ENCODE measurements around the gene MED12L.
"Not testable (repeated sequence)": the region's sequence is repeated elsewhere in the genome, so short reads cannot be mapped to it uniquely, and the experiment has no call there.

The MED12L gene

DNA sequence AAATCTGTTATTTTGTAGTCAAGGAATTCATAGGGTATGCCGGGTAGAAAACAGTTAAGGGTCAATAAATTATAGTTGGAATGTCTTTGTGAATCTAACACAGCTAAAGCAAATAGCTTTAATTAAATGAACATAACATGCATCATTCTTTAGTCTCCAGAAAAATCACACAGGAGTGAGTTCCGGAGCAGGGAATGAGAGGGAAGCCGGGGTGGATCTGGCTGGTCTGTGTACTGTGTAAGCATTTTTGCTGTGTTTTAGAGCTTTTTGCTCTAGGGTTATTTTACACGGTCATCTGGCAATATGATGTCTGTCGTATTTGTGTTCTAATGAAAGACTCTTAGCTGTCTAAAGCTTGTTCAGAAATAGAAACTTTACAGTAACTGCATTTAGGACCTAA is 57.5 kb downstream of the MED12L start:
- no peak for DNase-seq (ENCODE audit: low spot score)
- FAIRE-seq: no peak

DNA sequence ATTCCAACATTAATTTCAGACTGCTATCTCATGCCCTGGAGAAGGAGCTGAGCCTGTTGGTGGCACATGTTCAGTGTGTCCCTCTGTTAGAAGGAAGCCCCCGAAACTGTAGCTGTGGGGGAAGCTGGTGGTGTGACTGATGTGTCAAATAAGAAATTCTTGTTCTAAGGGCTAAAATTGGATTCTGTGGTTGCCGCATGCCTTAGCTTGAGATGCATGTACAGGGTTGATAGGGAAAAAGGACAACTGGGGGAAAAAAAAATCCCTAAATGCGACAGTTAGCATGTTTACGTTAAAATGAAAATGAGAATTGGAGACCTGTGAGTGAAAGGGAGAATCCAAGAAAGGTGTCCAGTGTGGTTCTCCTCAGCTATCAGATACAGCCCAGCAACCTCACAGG is 58.6 kb downstream of the MED12L start:
- FAIRE-seq (no peak), DNase-seq (ENCODE audit: low spot score) (no peak)

DNA sequence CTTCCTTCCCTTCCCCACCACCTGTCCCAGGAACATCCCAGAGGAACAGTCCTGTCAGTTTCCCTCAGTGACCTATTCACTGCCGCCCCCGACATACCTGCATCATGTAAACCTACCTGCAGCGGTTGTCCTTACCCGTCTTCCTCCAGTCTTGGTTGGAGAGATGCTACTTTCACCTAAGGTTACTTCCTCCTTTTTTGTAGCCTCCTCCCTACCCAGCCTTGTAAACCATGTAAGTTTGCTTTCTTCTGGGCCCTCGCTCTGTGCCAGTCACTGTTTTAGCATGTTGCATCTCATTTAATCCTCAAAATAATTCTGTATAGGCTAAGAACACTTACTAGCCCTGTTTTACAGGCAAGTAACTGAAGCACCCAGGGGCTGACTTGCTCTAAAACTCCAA is 59.3 kb downstream of the MED12L start:
- FAIRE-seq: no peak

DNA sequence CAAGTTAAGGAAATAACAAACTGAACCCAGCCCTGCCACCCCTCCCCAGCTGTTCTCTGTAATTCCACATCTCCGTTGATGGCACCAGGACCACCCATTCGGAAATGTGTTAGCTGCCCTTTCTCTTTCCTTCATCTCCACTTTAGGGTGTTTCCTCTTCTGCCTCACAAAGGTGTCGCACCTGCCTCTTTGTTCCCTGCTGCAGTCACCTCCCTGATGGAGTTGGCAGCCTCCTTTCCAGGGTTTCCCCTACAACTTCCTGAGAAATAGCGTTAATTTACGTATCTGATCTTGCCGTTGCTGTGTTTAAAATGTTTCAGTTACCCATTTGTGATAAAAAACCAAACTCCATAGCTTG is 60.2 kb downstream of the MED12L start:
- DNase-seq (ENCODE audit: low spot score) (no peak), FAIRE-seq (no peak)

More for the DNA sequence above, 59.3 kb downstream of the MED12L start:
- no peak for DNase-seq (ENCODE audit: low spot score)

DNA sequence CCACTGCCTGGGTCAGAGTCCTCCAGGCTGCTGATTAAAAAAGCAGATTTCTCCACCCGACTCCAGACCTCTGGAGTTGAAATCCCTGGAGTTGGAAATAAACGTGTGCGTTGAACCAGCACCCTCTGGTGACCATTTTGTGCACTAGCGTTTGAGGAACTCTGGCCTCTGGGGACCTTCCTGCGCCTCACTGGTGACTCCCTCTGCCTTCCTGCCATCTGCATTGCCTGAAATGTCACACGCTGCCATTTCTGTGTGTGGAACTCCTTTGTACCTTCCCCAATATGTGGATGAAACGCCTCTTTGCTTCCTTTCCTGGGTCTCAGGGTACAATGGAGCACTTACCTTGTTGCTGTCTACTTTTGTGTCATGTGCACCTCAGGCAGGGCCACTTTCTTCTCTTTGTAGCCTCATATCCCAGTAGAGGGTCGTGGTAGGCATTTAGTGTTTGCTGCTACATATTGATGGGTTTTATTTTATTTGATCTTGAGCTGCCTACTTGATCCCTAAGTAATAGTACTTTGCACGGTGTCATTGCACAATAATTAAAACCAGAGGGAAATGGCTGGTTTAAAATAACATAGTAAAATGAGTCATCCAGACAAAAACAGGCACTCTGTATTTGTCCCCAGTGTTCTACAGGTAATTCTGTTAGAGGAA is 60.7 kb downstream of the MED12L start:
- peak; percentile 64 for DNase-seq (ENCODE audit: low spot score)
- no peak for FAIRE-seq

DNA sequence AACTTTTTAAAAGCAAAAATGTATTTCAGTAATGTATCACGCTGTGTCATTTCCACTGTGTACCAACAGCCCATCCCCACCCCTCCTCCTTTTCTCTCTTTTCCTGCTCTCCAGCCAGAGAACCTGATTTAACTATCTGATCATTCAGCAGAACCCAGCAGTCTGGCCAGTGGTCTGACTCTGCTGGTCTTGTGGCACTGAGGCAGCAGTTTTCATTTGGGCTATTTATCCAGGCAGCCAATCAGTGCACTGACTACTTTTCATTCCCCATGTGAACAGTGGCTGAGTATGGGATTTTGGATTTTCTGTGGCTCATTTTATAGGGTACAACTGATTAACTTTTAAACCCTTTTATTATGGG is 61.2 kb downstream of the MED12L start:
- FAIRE-seq: no peak
- DNase-seq (ENCODE audit: low spot score): no peak

DNA sequence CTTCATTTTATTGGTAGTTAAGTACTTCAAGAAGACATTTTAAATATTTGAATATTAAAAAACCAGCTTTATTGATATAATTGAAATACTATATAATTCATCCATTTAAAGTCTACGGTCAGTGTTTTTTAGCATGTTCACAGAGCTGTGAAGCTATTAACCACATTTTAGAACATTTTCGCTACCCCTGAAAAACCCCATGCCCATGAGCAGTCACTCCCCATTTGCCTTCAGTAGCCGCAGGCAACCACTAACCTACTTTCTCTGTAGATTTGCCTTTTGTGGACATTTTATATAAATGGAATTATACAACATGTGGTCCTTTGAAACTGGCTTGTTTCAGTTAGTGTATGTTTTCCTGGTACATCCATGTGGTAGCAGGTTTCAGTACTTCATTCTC is 61.8 kb downstream of the MED12L start:
- DNase-seq (ENCODE audit: low spot score): no peak

DNA sequence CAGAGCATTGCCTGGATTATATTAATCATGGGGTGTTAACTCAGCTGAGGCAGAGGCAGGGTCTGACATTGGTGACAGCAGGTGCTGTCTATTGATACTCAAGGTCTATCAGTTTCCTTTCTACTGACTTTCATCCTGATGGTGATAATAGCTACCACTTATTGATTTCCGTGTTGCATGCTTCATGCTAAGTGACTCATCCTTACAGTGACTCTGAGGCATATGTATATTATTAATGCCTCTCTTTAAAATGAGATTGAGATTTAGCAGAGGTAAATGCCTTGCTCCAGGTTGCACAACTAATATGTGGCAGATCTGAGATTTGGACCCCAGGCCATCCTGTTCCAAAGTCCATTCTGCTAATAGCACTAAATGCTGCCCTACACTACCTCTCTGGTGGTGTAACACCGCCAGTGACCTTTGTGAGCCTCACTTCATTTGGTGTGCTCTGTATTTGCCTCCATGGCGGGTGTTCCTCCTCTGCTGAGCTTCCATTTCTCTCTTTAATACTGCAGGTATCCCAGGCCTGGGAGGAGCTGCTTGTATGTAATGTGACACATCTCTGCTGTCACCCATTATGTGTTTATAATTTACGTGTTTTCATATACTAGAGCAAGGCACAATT is 67.1 kb downstream of the MED12L start:
- no peak for DNase-seq (ENCODE audit: low spot score)
- no peak for FAIRE-seq

More for the DNA sequence above, 61.8 kb downstream of the MED12L start:
- FAIRE-seq: no peak

DNA sequence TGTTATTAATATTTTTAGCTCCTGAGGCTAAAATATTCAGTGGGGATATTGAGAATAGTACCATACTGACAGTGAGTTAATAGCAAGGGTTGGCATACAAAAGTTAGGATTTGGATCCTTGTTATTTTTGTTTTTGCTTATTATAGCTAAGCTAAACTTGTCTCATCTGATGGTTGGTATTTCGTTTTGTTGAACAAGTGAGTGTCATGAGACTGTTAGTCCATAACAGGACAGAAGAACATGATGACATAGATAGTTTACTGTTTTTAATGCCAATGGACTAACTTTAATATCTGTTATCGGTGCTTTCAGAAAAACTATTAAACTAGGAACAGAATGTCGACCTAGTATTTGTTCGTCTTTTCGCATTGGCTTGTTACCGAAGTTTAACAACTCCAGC is 69.1 kb downstream of the MED12L start:
- FAIRE-seq: no peak

DNA sequence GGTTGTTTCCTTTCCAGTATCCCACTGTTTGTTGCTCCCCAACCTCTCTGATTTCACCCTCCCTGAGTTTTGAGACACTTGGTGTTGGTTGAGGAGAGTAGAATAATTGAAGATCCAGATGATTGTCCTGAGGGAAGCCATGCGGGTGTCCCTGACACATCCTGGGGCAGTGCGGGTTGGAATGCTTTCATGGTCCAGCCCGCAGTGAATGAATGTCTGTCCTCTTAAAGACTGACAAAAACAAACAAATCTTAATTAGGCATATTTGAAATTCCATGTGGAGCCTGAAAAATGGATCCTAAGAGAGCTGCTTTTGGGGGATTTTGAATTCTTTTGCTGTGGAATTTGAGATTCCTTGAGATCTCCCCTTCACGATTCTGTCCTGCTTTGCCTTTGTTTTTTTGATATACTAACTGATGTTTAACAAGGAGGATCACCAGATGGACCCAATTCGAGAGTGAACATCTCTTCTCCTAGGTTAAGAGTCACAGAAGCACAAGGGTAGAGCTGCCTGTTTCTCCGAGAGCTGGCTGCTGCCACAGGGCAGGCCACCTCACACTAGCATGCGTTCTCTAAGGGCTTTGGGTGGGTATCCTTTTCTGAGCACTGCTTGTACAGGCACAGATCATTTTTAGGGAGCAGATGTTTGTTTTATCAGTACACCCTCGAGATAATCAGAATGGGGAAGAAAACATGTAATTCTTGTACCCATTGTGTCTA is 70.1 kb downstream of the MED12L start:
- DNase-seq (ENCODE audit: low spot score): no peak
- FAIRE-seq: no peak

More for the DNA sequence above, 69.1 kb downstream of the MED12L start:
- DNase-seq (ENCODE audit: low spot score): no peak

DNA sequence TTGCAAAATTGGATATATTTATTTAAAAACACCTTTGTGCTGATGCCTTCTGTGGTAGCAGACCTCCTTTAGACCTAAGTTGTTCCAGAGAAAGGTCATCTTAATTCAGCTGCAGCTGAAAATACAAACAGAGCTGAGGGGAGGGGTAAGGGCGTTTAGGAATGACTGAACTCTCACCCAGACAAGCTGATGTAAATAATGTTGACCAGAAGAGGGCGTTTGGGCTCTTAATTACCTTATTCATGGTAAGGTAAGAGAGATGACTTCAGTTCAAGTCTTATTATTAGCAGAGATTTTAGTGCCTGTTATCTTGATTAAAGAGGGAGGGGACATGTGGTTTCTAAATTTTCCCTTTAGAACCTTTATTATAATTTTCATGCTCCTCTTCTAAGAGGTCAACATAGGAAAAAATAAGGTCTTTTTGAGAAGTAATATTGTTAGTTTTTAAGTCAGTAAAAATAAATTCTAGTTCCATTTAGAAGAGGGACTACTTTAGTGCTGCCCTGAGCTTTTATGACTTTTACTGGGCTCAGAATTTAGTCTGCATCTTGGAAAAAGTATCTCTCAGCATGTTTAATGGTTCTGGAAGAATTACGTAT is 71.3 kb downstream of the MED12L start:
- DNase-seq (ENCODE audit: low spot score) (peak; percentile 43), FAIRE-seq (no peak)

DNA sequence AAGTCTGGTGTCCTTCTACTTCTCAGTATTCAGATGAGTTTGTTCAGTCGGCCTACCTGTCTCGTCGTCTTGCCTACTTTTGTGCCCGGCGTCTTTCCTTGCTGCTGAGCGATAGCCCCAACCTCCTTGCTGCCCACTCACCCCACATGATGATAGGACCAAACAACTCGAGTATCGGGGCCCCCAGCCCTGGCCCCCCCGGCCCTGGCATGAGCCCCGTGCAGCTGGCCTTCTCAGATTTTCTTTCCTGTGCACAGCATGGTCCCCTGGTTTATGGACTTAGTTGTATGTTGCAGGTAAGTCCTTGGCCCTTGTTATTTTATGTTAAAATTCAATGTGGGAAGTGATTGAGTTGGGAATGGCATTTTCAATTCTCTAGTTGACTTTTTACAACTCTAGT is 74.3 kb downstream of the MED12L start:
- DNase-seq (ENCODE audit: low spot score): no peak

DNA sequence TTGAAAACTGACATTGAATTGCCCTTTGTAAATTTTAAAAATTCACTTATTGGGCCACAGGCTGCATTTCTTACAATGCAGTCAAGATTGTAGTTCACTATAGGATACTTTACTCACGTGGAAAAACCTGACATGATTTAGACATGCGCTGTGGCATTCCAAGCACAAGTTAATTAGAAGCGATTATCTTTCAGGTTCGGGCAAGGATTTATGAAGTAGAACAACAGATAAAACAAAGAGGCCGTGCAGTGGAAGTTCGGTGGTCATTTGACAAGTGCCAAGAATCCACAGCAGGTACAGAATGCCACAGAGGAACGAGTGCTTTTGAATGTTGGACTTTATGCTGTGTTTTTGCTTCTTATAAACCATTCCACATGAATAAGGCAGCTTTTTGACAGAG is 79.8 kb downstream of the MED12L start:
- FAIRE-seq: no peak

More for the DNA sequence above, 74.3 kb downstream of the MED12L start:
- no peak for FAIRE-seq

DNA sequence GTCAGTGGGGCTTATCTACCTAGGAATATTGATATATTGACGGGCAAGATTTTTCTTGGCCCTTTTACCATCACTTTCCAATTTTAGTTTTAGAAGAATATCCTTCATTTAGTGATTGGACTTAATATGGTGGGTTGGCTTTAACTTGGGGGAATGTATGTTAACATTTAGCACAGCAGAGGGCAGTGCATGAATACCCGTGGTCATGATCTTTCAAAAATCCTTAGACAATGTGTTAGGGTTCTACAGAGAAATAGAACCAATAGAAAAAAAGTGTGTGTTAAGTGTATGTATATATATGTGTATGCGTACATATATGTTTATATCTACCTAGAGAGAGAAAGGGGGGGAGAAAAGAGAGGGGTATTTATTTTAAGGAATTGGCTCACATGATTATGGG is 80.7 kb downstream of the MED12L start:
- DNase-seq (ENCODE audit: low spot score): no peak
- FAIRE-seq: no peak

More for the DNA sequence above, 79.8 kb downstream of the MED12L start:
- no peak for DNase-seq (ENCODE audit: low spot score)

DNA sequence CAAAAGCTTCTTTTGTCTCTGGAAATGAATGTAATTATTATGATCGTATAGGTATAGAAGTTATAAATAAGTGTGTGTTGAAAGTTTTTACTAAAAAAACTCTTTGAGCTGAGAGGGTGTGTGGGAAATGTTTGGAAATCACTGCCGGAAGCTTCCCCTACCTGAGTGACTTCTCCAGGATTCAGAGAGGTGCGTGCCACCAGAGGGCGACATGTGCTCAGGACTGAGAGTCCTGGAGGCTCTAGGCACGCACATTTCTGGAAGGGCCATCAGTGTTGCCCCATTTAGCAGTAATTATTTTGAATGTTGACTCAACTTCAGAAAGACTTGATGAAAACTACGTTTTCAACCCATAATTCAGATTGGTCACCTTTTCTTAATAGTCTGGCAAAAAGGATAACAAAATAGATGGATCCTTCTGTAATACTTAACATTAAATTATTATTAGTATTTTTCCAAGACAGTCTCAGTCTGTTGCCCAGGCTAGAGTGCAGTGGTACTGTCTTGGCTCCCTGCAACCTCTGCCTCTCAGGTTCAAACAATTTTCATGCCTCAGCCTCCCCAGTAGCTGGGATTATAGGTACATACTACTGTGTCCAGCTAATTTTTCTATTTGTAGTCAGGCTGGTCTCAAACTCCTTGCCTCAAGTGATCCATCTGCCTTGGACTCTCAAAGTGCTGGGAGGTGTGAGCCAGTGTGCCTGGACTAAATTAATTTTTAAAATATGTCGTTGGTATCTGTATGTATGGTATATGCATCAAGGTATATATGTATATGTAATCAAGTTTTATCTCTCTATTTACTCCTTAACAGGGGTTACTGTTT is 83.0 kb downstream of the MED12L start:
- FAIRE-seq: no peak
- peak; percentile 55 for DNase-seq (ENCODE audit: low spot score)

DNA sequence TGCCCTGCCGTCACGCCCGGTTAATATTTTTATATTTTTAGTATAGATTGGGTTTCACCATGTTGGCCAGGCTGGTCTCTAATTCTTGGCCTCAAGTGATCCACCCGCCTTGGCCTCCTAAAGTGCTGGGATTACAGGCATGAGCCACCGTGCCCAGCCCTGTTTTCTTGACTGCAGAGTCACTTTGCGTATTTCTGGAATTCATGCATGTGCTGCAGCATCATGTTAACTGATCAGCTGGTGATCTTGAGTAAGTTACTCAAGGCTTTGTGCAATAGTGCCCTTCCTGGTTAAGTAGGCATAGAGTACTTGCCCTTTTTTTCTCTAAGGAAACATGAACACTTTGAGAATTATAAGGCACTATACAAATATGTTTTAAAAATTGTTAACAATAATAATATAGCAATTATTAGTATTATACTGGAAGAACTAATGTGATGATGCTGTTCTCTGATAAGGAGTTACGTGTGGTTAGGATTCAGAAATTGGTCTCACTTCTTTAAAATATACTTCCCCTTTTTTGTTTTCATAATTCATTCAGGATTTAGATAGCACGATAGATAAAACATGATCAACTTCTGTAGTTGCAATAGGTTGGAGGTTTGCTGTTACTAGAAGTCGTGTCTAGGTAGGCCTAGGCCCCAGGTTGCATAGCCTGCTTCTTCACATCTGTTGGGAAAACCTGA is 83.9 kb downstream of the MED12L start:
- DNase-seq (ENCODE audit: low spot score): no peak
- no peak for FAIRE-seq

DNA sequence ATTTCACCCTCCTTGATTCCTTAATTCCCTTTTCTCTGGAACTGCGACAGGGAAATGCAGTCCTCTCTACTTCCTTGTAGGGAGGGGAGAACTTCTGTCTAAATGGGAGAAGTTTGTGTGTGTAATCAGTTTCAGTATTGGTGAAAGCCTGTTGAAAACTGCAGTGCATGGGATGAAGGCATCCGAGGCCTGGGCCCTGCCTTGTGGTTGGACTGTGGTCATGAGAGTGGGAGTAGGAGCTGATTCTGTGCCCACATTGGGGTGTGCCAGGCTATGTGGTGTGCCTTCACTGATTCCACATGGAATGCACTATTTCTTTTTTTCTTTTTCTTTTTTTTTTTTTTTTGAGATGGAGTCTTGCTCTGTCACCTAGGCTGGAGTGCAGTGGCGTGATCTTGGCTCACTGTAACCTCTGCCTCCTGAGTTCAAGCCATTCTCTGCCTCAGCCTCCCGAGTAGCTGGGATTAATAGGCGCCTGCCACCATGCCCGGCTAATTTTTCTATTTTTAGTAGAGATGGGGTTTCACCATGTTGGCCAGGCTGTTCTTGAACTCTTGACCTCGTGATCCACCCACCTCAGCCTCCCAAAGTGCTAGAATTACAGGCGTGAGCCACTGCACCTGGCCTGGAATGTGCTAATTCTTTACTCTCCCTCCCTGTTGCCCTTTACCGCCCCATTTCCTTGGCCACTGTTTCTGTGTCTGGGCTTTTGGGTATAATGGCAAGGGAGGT is 84.7 kb downstream of the MED12L start:
- FAIRE-seq: not testable (repeated sequence)

DNA sequence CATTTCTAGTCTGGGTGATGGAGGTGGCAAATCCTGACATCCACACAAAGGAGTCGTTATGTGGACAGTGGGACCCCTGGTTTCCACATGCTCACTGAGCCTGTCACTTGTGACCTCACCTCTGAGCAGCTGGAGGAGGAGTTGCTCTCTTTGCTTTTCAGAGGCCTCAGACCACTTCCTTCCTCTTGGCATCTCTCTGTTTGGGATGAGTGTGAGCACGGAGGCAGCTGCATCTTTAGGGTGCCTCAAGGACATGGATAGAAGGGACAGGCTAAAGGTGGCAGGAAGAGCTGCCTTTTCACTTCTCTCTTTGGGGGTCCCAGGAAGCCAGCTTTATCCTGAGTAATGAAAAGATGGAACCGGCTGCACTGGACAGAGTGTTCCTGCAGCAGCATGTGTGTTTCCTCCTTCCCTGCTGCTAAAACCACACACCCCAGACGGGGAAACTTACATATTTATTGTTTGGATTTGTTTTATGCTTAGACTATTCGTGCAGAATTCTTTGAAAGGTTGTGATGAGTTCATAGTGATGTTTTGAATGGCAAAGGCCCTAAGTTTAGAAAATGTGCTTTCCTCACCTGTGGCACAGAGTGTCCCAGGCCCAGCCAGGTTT is 85.8 kb downstream of the MED12L start:
- FAIRE-seq: no peak
- no peak for DNase-seq (ENCODE audit: low spot score)

More for the DNA sequence above, 84.7 kb downstream of the MED12L start:
- DNase-seq (ENCODE audit: low spot score): peak; percentile 12

DNA sequence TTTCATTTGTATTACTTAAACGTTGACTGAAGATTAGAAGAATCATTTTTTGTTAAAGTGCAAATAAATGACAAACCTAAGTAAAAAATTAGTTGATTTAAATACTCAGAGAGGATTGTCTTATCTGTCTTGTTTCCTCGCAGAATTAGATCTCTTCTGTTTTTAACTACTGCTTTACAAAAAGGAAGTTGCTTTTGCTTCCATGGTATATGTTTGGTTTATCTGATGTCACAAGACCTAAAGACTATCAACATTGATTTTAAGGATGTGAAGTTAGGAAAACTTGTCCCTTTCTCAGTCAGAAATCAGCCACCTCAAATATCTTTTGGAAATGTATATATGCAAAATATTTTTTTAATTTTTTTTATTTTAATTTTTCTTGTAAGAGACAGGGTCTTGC is 88.9 kb downstream of the MED12L start:
- no peak for DNase-seq (ENCODE audit: low spot score)

DNA sequence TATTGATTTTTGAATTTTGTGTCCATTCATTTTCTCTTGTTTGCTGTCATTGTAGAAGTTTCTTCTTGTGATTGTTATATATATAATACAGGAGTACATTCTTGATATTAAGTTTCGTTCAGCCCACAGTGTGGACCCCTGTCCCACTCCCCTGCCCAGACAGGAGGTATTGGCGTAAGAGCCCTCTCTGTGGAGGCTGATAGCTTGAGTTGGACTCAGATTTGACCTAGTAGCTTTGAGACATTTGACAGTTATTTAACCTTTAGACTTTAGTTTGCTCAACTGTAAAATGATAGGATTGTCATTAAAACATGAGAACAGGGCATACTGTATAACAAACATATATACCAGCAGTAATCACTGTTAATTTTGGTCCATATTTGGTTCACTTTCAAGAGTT is 90.5 kb downstream of the MED12L start:
- DNase-seq (ENCODE audit: low spot score) (no peak), FAIRE-seq (no peak)

More for the DNA sequence above, 88.9 kb downstream of the MED12L start:
- FAIRE-seq: no peak

Measured in urothelium cell line (cell line).